Muscle layer of duodenum (tissue), 2 donors: ENCODE measurements around the gene ABCA12.

ENCODE experiments used
- H3K27ac ChIP-seq: one replicate; pipeline ENCODE4 v1.7.0; 2013; ENCODE audit warnings: mild to moderate bottlenecking, low read length
- H3K27me3 ChIP-seq: one replicate; pipeline ENCODE4 v1.7.0; 2013; ENCODE audit warnings: low read depth, mild to moderate bottlenecking, control low read depth, low read length
- H3K36me3 ChIP-seq, 2 donors: one replicate each; pipeline ENCODE4 v1.7.0; 2013; ENCODE audit warnings: low read length in 2 of 2, control low read depth in 1 of 2, mild to moderate bottlenecking in 1 of 2; ENCODE audit not compliant: insufficient read depth in 2 of 2, control insufficient read depth in 1 of 2
- H3K4me1 ChIP-seq, 2 donors: one replicate each; pipeline ENCODE4 v1.7.0; 2013; ENCODE audit warnings: low read length in 2 of 2, mild to moderate bottlenecking in 2 of 2, control low read depth in 1 of 2, moderate library complexity in 1 of 2; ENCODE audit not compliant: insufficient read depth in 2 of 2, control insufficient read depth in 1 of 2
- H3K4me3 ChIP-seq, 2 donors: one replicate each; pipeline ENCODE4 v1.7.0; 2013; ENCODE audit warnings: low read length in 2 of 2, low read depth in 1 of 2, mild to moderate bottlenecking in 1 of 2
- H3K9me3 ChIP-seq, 2 donors: one replicate each; pipeline ENCODE4 v1.7.0; 2013; ENCODE audit warnings: low read length in 2 of 2, control low read depth in 1 of 2, mild to moderate bottlenecking in 1 of 2; ENCODE audit not compliant: control insufficient read depth in 1 of 2
- donor health status: healthy.

ABCA12 gene

DNA sequence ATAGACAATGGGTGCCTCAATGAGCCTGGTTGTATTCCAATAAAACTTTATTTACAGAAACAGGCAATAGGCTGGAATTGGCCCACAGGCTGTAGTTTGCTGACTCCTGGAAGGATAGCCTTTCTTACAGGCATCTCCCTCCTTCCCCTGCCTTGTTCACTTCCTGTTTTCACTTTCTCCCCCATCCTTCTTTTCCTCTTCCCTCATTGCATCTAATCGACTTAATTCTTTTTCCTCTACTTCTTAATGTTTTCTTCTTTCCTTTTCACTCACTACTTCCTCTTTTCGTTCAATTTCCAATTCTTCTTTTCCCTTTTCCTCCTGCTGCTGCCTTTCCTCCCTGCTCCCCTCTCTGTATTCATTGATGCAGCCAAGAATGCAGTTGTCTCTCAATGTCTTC lies 70.0 kb downstream of the ABCA12 start:
- no peaks in the 10 kb centered on the region for H3K9me3 ChIP-seq
- H3K27ac ChIP-seq = no peak overlapping the region
- no peaks in the 10 kb centered on the region for H3K4me1 ChIP-seq
- no peak overlapping the region for H3K4me3 ChIP-seq
- H3K27me3 ChIP-seq = no peaks in the 10 kb centered on the region
- no peaks in the 10 kb centered on the region for H3K36me3 ChIP-seq

DNA sequence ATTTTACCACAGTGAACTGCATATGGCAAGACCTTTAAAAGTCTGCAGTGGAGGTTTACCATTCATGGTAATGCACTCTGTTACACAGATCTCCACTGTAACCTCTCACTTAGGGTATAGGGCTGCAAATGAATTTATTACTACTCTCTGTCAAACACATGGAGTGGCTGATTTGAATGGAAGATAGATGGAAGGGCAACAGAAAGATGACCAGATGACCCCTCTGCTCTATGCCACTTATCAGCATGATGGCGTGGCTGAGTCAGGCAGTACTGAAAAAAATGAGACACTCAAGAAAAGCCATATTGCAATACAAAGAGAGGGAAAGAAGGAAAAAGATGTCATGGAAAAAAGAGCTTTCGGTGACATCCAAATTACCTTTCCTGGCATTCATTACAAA lies 72.3 kb downstream of the ABCA12 start:
- H3K27ac ChIP-seq = no peak overlapping the region
- no peaks in the 10 kb centered on the region for H3K36me3 ChIP-seq
- H3K4me1 ChIP-seq = no peaks in the 10 kb centered on the region
- H3K4me3 ChIP-seq = no peak overlapping the region
- no peaks in the 10 kb centered on the region for H3K9me3 ChIP-seq
- no peaks in the 10 kb centered on the region for H3K27me3 ChIP-seq

DNA sequence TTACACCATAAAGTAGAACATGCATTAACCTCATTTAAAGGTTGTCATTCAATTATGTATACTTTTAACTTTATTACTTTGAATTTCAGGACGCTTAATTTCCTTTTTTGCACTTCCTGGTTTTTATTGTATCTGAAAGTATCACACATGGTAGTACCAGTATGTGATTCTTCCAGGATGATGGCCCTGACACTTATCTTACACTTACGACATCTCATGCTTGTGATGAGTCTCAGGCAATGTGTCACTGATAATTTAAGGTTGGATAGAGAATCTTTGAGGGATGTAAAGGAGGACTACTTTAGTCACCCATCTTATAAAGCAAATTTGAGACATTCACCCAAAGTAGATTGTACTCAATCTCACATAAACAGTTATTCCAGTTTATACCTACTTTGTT lies 74.9 kb downstream of the ABCA12 start:
- H3K27ac ChIP-seq = no peak overlapping the region
- no peaks in the 10 kb centered on the region for H3K27me3 ChIP-seq
- no peaks in the 10 kb centered on the region for H3K9me3 ChIP-seq
- no peaks in the 10 kb centered on the region for H3K36me3 ChIP-seq
- H3K4me3 ChIP-seq = no peak overlapping the region
- H3K4me1 ChIP-seq = no peaks in the 10 kb centered on the region

DNA sequence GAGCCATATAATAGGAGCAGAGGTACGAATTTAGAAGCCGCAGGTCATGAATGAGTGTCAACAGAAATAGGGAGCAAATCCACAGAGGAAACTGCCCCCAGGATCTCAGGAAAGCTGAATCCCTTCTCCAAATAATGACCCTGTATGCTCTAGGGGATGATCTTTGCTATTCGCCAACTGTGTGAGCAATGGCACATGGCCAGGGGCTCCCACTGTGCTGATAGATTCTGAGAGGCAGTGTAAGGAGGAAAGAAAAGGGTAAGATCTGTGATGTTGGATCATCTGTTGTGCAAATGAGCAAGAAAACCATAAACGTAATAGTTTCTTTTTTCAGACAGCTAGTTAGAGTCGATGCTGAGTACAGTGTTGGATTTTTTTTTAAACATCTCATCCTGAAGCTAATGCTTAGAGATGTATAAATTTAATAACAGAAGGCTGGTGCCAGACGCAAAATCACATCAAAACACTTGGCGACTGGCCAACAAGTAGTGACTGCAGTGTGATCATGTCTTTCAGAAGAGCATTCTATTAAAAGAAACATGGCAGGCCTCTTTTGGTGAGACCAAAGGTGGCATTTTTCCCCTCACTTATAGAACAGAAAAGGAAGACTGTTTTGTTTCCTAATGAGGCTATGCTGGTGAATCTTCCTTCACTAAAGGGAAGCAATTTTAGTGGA lies 77.4 kb downstream of the ABCA12 start:
- no peaks in the 10 kb centered on the region for H3K4me1 ChIP-seq
- no peak overlapping the region for H3K27ac ChIP-seq
- no peaks in the 10 kb centered on the region for H3K27me3 ChIP-seq
- H3K4me3 ChIP-seq = no peak overlapping the region
- H3K36me3 ChIP-seq = no peaks in the 10 kb centered on the region
- H3K9me3 ChIP-seq = no peaks in the 10 kb centered on the region

DNA sequence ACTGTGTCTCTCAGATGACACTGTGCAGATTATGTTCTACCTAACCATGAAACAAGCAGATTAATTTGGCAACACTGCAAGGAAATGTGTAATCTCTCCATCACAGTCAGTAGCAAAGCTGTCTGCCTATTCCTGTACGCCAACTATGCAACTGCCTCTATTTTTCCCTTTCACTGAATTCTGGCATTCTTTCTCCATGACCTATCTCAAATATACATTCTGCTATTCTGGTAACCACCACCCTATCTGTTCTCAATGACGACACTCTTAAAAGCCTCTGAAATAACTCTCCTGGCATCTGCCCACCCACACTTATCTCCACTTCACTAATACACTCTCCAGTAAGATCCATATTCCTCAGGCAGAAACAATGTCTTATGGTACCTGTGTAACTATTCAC lies 78.7 kb downstream of the ABCA12 start:
- no peaks in the 10 kb centered on the region for H3K27me3 ChIP-seq

DNA sequence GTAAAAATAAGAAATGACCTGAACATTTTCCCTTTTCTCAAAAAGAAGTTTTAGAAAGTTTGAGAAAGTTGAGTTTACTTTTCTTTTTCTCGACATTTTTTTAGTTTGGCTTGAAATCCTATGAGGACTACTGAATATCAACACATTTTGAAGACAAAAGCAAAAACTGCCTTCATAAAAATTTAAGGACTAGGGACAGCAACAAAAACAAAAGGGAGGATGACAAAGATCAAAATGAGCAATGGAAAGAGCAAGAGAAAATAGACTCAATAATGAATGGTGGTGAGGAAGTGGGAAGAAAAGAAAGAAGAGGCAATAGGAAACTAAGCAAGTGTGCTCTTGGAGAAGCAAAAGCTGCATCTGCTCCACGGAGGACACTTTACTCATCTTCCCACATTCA lies 82.5 kb downstream of the ABCA12 start:
- no peaks in the 10 kb centered on the region for H3K27me3 ChIP-seq

More for the DNA sequence above, 78.7 kb downstream of the ABCA12 start:
- Histone ChIP-seq H3K27ac (no peak overlapping the region), H3K4me1 (no peaks in the 10 kb centered on the region), H3K4me3 (no peak overlapping the region), H3K9me3 (no peaks in the 10 kb centered on the region), H3K36me3 (no peaks in the 10 kb centered on the region)

DNA sequence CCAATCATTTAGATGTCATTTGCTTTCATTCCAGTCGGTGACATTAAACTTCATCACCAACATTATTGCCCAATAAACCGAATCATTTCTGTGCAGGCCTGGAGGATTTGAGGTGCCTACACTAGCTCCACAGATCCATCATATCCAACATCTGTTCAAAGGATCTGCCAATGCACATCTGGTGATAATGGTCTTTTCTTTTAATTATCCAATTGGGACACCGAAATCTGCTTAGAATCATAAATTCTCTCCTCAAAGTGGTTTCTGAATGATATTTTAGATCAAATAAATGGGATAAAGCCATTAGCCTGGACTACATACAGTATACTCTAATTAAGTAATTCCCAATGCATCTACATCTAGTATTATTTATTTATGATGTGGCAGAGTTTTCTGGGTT lies 85.6 kb downstream of the ABCA12 start:
- Histone ChIP-seq H3K36me3 (no peaks in the 10 kb centered on the region), H3K27ac (no peak overlapping the region), H3K4me3 (no peak overlapping the region)

More for the DNA sequence above, 82.5 kb downstream of the ABCA12 start:
- Histone ChIP-seq H3K4me1 (no peaks in the 10 kb centered on the region), H3K4me3 (no peak overlapping the region), H3K9me3 (no peaks in the 10 kb centered on the region), H3K27ac (no peak overlapping the region), H3K36me3 (no peaks in the 10 kb centered on the region)

DNA sequence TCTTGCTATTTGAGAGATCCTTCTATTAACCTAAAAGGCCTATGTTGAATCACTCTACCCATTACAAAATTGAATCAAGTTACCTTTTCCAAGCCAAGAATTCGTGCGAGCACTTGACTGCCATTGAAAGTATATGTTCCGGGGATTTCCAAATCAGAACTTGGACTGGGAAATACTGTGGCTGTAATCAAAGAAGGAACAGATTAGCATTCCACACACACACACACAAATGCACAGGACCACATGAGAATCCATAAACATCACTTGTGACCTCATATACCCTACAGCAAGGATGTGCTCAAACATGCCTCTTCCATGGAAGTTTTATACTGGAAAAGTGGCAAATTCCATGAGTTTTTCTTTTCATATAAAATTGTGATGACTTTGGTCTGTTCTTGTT lies 86.0 kb downstream of the ABCA12 start:
- Histone ChIP-seq H3K9me3 (peaks cover 0 to 1% of the 10 kb centered on the region in 2 donors), H3K4me3 (no peak overlapping the region), H3K36me3 (no peaks in the 10 kb centered on the region), H3K4me1 (no peaks in the 10 kb centered on the region), H3K27me3 (no peaks in the 10 kb centered on the region), H3K27ac (no peak overlapping the region)

More for the DNA sequence above, 85.6 kb downstream of the ABCA12 start:
- Histone ChIP-seq H3K9me3 (no peaks in the 10 kb centered on the region), H3K27me3 (no peaks in the 10 kb centered on the region), H3K4me1 (no peaks in the 10 kb centered on the region)

DNA sequence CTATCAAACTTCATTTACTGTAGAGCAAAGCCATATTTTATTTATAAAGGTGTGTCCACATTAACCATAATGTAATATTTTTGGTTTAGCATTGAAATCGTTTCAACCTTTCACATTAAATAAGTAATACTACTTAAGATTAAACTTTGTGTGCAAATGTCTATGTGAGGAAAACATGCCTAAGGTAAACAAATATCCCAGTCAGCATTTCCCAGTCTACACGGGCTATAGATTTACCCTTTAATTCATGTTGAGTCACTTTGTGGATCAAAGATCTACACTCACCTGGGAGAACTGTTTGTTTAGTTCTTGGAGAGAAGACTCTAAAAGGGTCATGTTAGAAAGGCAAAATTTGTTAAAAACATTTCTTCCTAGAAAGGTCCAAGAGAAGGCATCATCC lies 89.1 kb downstream of the ABCA12 start:
- Histone ChIP-seq H3K27me3 (no peaks in the 10 kb centered on the region), H3K9me3 (peaks cover 0 to 5% of the 10 kb centered on the region in 2 donors), H3K4me1 (no peaks in the 10 kb centered on the region), H3K4me3 (no peak overlapping the region), H3K36me3 (no peaks in the 10 kb centered on the region), H3K27ac (no peak overlapping the region)

DNA sequence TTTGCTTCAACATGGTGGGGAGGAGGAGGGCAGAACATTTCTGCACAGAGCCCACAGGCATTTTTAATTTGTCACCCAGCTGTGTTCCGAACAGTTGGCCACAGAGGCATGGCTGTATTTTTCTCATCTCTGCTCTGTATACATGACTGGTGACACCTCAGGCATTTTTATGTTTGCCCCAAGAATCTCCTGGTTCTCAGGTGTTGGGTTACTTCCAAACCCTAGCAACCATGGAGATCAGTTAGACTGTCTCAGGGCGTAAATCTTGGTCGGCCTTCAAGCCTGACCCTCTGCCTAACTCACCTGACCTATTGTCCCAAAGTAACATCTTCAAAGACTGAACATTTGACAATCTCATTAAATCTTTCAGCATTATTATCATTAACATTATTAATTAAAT lies 100.0 kb downstream of the ABCA12 start:
- no peak overlapping the region for H3K4me3 ChIP-seq
- H3K36me3 ChIP-seq = no peaks in the 10 kb centered on the region
- H3K4me1 ChIP-seq = no peaks in the 10 kb centered on the region
- H3K27me3 ChIP-seq = no peaks in the 10 kb centered on the region
- no peak overlapping the region for H3K27ac ChIP-seq
- H3K9me3 ChIP-seq = no peaks in the 10 kb centered on the region

DNA sequence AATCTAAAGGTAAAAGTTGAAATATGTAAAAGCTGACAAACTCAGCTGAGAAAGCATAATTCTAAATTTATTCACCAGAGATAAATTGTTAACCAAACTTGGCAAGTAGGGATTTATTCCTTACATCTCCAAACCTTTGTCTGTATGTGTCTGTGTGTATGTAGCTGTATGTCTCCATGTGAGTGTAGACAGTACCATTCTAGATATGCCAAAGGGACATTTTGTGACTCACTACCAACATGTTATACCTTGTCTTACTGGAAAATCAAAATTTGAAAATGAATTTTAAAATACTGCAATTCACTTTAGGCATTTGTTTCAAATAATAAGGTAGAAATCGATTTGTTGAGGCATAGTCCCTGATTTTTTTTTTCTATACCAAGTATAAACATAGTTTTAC lies 102.1 kb downstream of the ABCA12 start:
- Histone ChIP-seq H3K4me3 (no peak overlapping the region), H3K27me3 (no peaks in the 10 kb centered on the region)

DNA sequence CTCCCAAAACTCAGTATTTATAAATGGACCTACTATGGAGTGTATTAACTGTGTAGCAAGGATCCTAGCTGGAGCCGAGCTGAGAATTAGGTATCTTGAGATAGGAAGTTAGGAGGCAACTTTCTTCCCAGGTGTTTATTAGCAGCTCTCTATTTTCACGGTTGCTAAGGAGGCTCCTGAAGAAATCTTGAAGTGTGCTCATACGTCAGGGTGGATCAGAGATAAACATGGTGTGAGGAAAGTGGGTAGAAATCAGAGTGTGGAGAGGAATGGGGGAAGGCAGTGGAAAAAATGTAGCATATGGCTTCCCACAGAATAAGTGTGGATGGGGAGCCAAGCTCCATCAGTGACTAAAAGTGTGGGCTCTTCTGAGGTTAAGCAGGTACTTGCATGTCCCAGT lies 104.3 kb downstream of the ABCA12 start:
- Histone ChIP-seq H3K36me3 (no peaks in the 10 kb centered on the region), H3K9me3 (no peaks in the 10 kb centered on the region), H3K4me1 (no peaks in the 10 kb centered on the region), H3K4me3 (no peak overlapping the region), H3K27ac (no peak overlapping the region), H3K27me3 (no peaks in the 10 kb centered on the region)

More for the DNA sequence above, 102.1 kb downstream of the ABCA12 start:
- H3K27ac ChIP-seq = no peak overlapping the region
- H3K36me3 ChIP-seq = no peaks in the 10 kb centered on the region
- H3K9me3 ChIP-seq = no peaks in the 10 kb centered on the region
- H3K4me1 ChIP-seq = no peaks in the 10 kb centered on the region
